CMK (cell line): Measurements from ENCODE around the gene OSBPL6.

Source experiments
- DNase-seq: peaks from one replicate; pipeline ENCODE4 v3.0.0-alpha.2; 2010; ENCODE audit warnings: low read depth

OSBPL6 gene

DNA sequence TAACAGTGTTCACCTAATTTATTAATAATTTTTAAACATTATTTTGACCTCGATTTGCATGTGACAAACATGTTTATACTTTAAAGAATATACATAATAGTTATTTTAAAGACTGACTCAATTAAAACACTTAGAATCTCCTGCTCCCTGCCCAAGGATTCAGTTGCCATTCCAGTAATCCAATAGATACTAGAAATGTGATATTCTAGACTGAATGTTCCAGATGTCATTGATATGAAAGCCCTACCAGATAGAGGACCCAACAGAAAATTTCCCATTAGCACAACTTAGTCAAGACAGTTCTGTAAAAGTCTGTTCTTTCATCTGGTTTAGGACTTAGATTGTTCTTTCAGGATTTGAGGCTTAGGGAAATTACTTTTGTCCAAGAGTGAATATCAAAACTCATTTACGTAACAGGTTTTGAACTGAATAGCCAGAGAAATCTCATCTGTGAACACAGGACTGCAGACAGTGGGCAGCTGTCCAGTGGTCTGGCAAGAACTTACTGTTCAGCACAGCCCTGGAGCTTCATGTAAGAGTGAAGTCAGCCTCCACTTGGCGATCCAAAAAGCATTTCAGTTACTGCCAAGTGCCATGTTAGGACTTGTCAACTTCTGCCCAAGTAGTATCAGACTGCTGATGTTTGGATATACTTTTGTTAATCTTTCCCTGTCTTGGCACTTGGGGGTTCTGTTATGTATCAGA lies 77.5 kb downstream of the OSBPL6 start:
- no peak for DNase-seq

DNA sequence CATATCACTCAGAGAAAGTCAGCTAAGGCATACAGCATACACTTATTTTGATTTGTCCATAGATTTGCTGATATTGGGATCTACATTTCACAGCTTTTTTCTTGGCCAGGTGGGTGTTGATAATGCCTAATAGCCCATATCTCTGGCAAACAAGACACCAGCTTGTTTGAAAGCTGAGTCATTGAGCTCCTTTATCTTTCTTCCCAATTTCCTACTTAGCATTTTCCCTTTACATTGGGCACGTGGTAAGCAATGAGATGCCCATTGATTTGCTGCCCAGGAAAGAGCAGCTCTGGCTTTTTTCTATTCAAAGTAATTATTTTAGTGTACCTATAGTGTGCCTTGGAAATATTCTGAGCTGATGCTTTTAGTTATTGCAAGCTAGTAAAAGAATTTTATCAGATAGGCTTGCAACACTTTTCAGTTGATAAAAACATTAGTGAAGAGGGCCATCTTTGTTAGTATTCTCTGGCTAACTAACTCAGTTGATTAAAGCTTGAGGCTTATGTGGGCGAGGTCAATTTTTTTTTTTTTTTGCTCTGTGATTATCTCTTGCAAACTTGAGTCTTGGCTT lies 79.6 kb downstream of the OSBPL6 start:
- peak; percentile 15 for DNase-seq

DNA sequence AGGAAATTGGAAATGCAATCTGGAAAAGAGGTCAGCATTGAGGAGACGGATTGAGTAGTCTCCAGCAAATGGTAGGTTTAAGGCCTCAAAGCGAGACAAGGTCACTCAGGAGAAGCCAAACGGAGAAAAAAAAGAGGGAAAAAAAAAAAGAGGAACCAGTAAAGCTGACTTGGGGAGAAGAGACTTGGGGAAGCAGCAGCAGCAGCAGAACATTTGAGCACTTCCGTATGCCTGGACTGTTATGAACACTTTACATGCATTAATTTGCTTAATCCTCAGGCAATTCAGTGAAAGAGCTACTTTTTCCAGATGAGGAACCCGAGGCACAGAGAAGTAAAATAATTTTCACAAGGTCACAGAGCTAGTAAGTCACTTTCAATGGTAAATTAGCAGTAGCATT lies 81.3 kb downstream of the OSBPL6 start:
- DNase-seq, result peak; percentile 7

DNA sequence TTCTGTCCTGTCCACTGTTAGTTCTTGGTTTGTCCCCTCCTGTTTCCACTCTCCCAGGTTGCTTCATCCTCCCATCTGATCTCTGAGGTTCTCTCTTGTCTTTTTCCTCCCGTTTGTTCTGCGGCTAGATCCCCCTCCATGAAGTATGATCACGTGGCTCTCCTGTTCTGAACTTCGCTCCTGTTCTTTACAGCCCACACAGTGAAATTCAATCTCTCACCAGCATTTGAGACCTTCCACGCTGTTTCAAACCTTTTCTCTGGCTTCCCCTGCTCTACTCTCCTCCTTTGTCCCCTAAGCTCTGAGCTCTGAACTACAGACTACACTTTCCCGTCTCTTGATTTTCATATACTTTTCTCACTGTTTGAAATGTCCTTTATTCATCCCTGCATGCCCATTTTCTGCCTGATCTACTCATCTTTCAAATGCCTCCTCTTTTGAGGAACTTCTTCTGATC lies 83.5 kb downstream of the OSBPL6 start:
- peak; percentile 34 for DNase-seq

DNA sequence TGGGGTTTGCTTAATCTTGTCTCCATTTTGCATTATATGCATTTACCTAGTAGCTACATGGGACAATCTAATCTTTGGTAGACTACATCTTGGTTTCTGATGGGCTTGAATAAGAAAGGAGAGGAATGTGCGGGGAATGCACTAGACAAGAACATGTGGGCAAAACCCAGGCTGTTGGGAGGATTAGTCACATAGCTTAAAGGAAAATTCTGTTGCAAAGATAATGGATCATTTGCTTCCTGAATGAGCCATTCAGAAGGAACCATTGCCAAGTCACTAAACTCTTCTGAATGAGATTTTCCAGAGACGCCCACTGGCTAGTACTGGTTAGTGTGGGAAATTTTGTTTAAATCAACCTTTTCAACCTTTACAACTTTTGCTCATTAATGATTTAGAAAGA lies 84.8 kb downstream of the OSBPL6 start:
- no peak for DNase-seq

DNA sequence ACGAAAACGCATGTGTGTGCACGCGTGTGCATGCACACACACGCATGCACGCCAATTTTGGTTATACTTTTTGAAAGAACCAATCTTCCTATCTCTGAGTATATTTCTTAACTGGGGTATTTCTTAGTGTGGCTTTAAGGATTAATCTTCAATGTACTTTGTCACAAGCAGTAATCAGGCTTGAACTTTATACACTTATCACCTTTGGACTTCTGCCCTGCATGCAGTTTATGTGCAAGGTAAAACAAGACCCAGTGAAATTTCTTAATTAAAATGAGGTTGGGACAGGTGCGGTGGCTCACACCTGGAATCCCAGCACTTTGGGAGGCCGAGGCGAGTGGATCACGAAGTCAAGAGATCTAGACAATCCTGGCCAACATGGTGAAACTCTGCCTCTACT lies 85.3 kb downstream of the OSBPL6 start:
- DNase-seq, result no peak

DNA sequence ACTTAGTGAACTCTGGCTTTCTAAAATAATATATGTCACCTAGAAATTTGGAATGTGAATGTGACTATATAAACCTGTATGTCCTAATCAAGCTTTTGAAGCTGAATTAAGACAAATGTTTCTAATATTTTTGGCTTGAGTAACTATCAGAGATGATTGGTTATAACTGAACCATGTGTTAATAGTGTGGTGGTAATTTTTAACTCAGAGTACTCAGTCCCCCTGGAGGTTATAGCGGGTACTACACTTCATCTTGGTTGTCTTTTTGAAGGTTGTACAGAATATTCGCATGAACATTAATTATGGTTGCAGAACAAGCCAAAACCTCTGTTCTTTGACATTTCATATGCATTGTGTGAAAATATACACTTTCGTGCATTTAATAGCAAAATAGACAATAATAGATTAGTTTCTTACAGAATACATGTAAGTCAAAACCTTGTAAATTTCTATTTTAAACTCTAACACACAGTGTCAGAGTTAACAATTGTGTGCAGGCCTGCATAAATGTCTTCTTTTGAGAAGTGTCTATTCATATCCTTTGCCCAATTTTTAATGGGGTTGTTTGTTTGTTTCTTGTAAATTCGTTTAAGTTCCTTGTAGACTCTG lies 86.0 kb downstream of the OSBPL6 start:
- peak; percentile 27 for DNase-seq

DNA sequence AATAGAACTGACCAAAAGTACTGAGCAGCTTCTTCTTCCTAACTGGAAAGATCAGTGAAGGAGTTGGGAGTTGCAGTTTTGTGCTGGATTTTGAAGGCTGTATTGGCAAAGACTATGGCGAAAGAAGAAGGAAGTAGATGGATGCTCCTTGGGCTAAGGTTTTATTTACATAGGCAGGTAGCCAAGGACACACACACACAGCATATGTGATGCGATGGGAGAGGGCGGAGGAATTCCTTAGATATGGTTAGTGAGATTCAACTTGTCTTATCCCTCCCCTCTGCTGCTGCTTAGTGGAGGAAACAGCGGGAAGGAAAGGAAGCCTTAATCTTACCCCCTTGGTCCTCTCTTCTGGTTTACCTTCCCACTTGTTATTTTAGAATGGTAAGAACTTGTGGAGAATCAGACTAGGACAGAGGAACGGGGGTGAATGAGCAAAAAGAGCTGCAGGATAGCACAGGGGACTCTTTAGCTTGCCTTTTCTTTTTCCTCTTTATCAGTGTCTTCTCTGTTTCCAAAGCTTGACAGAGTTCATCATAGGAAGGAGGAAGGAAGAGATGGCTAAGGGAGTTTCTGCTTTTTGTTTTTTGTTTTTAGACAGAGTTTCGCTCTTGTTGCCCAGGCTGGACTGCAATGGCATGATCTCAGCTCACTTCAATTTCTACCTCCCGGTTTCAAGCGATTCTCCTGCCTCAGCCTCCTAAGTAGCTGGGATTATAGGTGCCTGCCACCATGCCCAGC lies 87.9 kb downstream of the OSBPL6 start:
- DNase-seq, result no peak

DNA sequence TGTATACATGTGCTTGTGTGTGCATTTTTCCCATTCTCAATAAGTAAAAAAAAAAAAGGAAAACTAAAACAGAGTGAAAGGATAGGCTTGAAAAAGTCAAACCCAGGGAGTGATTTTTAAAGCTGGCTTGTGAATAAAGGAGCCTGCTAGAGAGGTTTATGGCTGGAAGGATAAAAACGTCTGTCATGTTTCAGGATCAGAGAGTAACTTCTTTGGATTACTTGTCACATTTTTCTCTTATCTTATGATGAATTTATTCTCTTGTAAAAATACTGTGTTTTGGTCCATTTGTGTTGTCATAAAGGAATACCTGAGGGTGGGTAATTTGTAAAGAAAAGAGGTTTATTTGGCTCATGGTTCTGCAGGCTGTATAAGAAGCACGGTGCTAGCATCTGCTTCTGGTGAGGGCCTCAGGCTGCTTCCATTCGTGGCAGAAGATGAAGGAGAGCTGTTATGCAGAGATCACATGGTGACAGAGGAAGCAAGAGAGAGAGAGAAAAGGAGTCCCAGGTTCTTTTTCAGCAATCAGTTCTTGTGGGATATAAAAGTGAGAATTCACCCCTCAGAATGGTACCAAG lies 89.1 kb downstream of the OSBPL6 start:
- DNase-seq, result no peak

DNA sequence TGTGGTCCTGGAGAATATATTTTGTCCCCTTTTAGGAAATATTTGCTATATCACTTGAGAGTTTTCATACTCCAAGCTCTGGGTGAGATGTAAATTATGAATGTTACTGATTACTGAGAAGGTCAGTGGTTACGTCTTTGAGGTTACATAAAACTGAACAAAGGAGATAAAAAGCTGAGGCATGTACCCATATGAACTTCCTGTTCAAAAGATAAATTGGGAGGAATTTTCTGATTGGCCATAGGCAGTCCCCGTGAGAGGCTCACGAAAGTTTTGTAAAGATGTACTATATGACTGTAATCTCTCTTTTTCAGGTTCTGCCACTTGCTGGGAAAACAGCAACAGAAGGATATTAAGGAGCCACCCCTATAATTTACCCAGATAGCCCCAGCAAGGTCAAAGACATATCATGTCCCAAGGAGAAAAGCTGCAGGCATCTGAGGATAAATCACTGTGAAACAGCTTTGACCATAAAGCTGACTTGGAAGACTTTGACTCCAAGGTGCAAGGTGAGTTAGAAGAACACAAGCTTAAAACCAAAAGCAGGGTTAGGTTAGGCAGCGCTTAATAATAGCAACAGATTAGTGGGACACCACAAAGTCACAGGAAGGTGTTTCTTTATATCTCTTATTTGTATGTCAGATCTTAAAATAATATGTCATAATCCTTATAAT lies 90.4 kb downstream of the OSBPL6 start:
- DNase-seq, result no peak

DNA sequence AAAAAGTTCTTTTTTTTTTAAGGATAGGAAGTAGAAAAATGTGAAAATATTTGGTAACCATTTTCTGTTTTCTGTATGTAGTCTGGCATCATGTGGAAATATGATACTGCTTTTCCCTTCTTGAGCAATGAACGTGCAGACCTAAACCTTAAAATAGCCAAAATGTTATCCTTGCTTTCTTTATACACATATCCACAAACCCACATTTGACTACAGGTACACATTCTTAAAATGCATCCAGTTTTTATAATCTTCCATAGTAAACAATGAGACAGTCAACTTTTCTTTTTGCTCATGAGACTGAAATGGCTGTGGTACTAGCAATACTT lies 90.9 kb downstream of the OSBPL6 start:
- no peak for DNase-seq

DNA sequence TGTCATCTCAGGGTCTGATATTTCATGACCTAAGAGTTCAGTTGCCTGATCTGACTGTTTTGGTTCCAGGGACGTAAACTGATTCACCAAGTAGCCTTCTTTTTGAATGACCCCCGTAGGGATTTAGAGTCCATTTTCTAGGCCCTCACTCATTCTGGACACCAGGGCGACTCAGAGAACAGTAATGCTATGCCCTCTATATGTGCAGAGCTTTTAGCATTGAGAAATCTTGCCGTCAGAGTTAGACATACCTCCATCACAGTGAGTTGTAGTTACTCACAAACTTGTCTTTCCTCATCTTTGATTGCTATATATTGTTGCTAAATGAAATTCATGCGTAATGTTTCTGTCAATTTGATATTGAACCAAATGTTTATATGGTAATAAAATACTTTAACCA lies 92.3 kb downstream of the OSBPL6 start:
- DNase-seq, result no peak

DNA sequence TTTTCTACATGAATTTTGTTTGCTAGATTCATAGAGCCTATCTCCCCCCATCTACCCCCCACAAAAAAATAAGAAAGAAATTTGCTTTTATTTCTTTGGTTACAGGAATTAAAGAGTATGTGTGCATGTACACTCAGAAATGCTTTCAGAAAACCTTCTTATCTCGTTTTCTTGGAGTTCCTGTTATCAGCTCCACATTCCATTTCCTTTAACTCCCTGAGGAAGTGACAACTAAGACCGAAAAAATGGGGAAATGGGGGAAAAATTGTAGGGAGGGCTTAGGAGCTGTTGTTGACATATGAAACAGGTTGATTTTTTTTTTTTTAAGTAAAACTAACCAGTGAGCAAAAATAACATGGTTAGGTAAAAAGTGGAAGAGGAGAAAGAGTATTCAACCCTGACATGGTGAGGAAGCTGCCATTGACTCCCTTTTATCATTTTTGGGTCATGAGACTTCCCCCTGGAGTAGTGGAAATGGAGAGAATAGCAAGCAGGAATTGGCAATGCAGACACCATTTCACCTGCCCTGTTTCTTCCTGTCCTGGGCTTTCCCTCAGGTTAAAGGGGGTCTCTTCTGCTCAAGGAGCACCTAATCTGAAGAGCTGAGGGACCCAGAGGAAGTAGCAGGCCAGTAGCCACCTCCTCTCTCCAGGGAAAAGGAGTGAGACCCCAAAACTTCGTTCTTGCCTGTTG lies 93.5 kb downstream of the OSBPL6 start:
- peak; percentile 5 for DNase-seq

DNA sequence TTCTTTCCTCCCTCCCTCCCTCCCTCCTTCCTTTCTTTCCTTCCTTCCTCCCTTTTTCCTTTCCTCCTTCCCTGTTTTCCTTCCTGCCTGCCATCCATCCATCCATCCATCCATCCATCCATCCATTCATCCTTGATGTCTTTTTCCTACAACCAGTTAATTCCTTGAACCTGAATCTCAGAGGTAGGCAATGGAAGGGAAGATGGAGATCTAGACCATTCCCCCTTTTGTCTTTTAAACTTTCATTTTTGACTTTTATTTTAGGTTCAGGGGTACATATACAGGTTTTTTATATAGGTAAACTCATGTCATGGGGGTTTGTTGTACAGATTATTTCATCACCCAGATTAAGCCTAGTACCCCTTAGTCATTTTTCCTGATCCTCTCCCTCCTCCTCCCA lies 97.4 kb downstream of the OSBPL6 start:
- DNase-seq, result no peak

DNA sequence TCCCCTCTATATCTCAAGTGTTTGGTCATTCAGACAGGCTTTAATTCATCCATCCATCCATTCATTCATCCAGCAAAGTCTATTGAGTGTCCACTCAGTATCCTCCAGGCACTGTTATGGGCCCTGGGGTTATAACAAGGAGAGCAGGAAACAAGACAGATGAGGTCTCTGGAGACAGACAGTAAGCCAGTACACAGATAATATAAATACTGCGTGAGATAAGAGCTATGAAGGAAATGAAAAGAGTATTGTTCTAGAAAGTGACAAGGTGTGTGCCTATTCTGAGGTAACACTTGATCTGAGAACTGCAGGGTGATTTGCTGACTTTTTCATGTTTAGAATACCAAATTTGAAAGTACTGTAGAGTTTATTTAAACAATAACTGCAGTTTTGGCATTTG lies 98.3 kb downstream of the OSBPL6 start:
- DNase-seq, result no peak

DNA sequence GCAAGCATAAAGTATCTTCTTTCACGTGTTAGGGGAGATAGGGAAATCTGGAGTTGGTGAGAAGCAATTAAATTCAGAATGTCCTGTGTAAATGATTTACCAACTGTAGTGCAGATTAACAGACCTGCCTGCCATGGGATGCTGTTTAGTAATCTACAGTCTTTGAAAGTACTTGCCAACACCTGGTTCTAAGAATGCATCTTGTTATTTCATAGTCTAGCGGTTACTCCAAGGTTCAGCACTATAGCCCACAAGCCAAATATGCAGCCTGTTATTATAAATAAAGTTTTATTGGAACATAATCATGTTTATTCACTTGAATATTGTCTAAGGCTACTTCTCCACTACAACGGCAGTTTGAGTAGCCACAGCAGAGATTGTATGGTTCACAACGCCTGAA lies 100.8 kb downstream of the OSBPL6 start:
- DNase-seq, result no peak

DNA sequence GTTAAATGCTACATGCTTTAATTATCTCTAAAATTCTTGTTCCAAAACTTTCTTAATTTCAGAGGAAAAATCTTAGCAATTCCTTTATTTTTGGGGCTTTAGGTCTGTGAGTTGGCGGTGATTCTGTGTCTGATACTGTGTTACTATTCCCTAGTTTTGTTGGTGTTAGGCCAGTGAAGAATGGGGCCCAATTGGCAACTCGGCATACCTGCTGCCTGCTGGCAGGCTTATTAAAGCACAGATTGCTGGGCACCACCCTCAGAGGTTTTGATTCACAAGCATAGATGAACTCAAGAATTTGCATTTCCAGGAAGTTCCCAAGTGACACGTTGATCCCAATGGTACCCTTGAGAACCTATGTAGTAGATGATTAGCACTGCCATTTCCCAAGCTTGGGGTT lies 101.6 kb downstream of the OSBPL6 start:
- DNase-seq, result no peak

DNA sequence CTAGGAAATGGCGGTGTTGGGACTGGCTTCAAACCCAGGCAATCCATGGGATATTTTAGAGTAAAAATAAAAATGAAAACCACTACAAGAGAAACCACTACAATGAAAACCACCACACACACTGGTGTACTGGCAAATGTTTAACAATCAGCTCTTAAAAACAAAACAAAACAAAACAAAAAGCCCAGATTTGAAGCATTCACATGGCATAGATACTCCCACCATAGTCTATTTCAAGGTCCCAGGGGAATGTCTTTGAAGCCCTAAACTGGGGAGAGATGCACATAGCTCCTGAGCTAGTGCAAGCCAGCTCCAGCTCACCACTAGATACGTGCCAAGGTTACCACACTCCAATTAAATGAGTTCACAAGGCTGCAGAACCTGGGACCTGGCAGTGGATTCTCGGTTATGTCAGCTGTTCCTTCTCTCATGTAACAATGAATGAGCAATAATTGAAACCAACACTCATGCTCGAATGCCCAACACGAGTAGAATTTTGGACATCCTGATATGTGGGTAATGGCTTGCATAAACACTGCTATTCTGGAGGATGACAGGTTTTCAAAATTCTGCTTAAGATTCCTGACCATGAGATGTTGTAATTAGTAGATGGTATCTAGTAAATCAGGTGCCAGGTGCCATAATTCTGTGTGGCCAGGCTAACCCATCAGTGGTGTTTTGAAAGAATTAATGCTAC lies 102.2 kb downstream of the OSBPL6 start:
- no peak for DNase-seq

DNA sequence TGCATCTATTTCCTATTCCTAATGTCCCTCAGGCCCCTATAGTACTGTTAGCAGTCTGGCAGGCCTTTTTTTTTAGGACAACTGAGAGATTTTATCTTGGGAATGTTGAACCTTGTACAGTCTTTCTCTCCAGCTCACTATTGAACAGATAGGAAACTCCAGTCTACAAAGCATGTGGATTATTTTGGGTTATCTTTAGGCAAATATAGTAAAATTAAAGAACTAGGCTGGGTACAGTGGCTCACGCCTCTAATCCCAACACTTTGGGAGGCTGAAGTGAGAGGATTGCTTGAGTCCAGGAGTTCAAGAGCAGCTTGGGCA lies 102.7 kb downstream of the OSBPL6 start:
- no peak for DNase-seq

DNA sequence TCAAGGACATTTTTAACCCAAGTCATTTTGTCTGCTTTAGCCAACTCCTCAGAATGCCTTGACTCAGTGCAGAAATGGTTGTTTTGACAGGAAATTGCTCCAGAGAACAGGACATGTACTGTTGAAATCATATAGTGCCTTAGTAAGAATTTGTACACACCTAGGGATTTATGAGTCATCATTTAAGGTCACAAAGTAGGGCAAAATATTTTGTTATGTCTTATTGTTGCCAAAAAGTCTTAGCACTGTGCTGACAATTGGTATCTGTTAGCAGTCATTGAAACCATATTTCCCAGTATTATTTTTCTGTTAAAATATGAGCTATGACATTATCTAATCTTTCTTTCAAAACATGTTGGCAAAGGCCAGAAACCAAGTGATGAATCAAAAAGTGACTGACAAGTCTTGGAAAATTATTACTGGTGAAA lies 104.5 kb downstream of the OSBPL6 start:
- no peak for DNase-seq

DNA sequence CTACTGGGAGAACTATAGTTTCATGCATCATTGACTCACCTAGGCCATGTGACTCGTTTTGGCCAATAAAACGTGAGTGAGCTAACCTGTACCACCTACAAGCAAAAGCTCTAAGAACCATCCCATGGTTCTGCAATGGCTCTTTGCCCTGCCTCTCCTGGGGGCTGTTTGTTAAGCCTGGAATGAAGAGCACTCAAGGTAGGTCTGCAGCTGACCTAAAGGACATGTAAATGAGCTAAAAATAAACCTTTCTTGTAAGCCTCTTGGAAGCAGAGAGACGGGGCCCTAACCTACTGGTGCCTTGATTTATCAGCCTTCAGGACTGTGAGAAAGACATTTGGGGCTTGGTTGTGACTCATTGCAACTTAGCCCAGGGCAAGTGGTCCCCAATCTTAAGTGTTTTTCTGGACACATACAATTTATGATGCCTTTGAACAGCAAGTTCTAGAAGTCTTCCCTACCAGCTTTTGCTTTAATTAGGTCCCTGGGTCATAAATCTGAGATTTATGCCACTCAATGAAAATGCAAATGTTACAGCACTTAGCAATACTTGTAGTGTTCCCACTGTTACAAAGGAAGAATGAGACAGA lies 107.4 kb downstream of the OSBPL6 start:
- no peak for DNase-seq
